NCI-H510A (cell line): Measurements from ENCODE around the gene DPYD.
A peak's percentile ranks its signal among the peaks of the same experiment; 100 is the strongest.

Source experiments
- DNase-seq: peaks from one replicate; lab custom pipeline; 2025; lab: John Stamatoyannopoulos, UW

DPYD gene

DNA sequence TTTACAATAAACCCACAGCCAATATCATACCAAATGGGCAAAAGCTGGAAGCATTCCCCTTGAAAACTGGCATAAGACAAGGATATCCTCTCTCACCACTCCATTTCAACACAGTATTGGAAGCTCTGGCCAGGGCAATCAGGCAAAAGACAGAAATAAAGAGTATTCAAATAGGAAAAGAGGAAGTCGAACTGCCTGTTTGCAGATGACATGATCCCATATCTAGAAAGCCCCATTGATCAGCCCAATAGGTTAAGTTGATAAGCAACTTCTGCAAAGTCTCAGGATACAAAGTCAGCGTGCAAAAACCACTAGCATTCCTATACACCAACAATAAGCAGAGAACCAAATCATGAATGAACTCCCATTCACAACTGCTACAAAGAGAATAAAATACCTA lies 235.5 kb downstream of the DPYD start:
- DNase-seq: no peak

DNA sequence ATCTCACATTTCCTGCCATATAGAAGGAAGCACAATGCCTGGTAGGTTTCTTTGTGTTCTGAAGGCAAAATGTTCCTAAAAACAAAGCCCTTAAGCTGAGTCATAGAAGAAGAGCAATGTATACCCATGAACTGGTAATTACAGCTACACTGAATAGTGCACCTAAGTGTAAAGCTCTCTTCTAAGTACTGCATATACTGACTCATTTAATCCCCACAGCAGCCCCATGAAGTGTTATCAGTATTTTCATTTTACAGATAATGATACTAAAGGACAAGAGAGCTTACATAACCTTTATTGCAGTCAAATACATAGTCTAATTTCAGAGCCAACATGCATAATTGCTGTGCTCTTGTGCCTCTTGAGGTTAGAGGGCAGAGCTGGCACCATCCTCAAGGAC lies 239.9 kb downstream of the DPYD start:
- peak; percentile 32 for DNase-seq

DNA sequence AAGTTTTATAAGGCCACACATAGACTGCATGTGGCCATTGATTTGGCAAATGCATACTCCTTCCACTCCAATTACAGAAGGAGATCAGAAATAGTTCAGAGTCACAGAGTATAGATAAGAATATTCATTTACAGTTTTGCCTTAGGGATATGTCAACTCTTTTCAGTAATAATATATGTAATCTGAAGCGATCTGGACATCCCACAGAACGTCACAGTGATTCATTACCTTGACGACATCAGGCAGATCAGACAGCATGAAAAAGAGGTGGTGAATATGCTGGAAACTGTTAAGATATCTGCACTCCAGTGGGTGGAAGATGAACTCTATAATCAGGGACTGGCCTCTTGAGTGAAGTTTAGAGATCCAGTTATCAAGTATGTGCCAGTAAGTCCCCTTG lies 240.4 kb downstream of the DPYD start:
- DNase-seq: no peak

DNA sequence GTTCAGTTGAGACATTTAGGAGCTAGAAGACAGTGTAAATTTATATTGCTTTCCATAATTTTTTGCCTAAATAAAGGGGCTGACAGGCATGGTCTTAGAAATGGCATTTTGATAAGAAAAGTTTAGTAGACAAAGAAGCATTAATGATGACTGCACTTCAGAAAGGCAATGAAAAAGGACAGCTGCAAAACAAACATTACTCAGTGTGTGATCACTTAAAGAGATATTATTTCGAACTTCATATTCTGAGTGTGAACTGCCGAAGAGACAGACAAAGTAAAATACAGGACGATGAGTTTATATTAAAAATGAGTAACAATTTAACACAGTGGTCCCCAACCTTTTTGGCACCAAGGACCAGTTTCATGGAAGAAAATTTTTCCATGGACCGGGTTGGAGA lies 243.1 kb downstream of the DPYD start:
- no peak for DNase-seq

DNA sequence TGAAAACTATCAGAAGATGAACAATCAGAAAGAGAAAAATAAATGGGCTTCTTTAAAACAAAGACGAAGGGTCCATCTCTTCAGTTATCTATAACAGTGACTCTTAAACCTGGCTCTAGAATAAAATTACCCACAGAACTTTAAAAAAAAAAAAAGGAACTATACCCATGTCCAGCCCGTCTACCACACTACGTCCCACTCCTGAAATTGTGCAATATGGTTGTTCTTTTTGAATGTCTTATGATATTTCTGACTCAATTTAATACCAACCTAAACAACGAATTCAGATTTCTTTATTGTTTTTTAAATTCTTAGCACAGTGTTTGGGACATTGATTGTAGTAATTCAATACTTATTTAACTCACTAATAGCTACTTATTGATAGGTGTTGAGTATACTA lies 246.3 kb downstream of the DPYD start:
- DNase-seq: no peak

DNA sequence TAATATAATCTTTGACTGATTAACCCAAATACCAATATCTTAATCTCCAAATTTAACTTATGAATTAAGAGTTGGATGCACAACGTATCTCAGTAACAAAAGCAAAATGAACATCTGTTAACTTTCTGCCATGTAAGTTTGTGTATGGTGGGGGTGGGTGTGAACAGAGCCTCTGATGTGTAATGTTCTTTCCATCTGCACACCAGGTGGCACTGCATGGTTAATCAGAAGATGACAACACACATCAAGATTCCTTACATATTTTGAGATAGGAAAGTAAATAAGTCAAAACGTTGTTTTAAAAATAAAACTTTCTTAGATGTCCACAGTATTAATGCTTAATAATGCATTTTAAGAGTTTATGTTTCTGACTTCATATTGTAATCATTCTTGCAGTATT lies 251.9 kb downstream of the DPYD start:
- DNase-seq: no peak

DNA sequence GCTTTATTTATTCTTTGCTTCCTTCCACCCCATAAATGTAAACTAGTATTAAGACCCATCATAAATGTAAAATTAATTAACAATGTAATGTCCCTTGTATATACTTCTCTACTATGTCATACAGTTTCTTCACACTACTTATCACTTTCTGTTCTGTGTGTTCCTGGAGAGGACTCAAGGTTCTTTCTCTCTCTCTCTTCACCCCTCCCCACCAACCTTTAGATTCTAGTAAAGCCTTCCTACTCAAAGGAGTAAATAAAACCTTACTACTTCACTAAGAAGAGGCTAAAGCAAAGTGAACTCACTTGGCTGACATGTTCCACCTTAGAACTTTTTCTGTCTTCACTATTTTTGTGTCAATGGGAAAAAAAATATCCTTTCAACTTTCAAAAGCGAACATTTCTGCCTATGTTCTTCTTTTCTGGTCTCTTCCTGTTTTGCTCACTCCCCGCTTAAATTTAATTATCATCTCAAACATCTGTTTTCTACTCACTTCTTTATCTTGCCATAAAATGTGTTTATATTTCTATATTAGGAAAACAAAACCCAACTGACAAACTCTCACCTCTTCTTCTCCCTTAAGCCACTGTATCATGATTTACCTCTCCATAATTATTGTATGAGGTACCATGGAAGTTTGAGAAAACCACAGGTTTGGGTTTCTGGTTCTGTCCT lies 260.3 kb downstream of the DPYD start:
- DNase-seq: no peak

DNA sequence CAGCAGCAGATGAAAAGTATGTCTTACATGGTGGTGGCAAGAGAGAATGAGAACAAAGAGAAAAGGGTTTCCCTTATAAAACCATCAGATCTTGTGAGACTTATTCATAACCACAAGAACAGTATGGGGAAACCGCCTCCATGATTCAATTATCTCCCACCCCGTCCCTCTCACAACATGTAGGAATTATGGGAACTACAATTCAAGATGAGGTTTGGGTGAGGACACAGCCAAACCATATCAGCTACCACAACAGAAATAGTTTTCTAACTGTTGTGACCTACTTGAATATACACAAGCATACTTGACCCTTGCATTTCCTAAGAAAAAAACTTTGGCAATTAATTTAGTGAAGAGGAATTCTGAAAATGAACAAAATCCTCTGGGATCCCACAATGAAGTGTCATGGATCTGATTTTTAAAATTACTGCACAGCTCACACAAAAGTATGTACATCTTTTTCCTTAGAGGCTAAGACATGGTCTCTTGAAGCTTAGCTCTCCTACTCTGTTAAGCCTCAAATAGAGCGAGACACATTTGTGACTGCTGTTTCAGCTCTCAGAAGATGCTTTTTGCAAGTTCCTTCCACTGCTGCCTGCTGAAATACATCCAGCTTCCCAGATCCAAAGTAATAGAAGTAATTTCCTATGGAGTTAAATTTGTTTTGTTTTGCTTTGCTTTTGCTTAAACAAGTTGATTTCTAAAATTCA lies 265.8 kb downstream of the DPYD start:
- DNase-seq: no peak

DNA sequence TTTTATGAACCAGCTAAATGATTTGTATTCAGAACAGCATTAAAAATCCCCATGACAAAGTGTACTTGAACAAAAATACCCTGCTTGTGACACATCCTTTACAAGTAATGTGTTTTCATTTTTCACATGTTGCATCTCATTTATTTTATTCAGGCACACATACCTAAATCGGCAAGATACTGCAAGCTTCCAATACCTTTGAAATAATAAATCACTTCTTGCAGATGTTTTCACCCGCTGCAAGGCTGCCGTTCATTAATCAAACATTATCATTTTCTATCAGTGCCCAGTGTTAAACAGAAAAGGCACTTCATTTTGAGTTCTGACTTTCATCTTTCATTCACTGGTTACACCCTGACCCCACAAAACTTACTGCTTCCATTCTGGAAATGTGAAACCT lies 269.6 kb downstream of the DPYD start:
- DNase-seq: no peak

DNA sequence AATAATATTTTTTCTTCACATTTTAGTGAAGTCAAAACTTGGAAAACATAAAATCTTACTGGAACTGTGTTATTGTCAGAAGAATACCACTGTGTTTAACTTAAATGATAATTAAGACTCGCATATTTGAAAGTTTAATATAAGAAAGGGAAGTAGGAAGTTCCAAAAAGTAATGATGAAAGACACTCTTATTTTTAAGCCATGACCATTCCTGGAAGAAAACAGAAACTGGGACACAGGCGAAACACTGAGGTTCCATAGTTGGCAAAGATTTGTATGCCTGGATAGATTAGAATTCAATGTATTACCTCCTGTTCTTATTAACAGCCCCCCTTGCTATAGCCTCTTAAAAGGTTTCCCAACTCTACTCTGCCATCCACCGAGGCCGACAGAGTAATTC lies 271.2 kb downstream of the DPYD start:
- DNase-seq: no peak

DNA sequence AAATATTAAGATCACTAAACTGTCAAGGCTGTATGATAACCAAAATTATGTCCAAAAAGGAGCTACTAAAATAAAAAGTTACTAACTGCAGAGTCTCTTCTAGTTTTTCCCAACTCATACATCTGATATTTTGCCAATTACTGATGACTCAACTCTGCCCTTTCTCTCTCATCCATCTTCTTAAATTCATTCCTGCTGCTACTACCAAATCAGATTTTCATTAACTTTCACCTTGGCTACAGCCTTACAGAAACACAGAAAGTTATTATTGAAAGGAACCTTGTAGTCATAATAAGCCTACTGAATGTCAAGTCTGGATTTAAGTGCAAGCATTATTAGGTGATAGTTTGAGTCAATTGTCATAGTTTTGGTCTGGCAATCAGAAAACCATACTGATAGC lies 273.1 kb downstream of the DPYD start:
- DNase-seq: no peak

DNA sequence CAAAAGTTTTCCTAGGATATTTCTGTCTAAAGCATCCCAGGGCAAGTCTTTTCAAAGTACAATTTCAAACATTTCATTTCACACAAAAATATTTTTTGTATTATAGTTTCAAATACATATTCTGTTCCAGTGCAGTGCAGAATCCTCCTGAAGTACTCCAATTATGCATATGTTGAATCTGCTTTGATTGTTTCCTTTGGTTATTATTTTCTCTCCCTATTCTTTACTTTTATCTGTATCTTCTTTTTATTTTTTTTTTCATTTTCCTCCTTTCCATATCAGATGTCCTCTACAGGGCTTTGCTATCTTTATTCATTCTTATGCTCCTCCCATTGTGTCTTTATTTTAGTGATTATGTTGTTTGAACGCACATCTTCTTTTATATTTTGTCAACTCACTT lies 274.8 kb downstream of the DPYD start:
- DNase-seq: no peak

DNA sequence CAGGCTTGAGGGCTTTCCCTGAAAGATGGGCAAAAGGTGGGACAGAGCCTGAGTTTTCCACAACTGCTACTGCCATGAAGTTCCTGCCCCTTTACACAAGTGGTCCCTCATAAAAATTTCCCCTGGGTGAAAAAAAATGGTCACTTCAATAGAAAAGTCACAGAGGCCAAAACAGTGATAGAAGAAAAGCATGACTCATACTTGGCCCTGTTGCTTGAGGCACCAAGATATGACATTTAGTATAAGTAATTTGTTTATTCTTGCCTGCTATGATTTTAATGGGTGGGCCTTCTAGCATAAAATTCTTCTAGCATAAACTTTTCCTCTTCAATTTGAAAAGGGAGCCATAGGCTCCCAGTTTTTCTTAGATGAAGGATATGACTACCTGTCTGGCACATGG lies 280.2 kb downstream of the DPYD start:
- DNase-seq: no peak

DNA sequence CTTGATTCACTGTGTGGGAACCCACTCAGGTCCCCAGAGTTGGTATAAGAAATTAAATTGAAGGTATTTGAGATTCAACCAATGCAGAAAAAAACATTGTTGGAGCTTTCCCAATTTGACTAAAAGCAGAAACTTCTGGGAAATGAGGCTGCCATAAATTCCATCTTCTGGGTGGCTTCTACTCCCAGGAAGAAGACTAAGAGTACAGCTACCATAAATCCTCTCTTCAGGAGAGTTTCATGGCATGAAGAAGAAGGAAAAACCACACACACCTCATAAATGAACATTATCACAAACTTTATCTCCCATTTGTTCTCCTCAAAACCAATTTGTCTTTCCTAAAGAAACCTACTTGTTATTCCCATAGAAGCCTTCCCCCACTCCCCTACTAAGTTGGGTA lies 283.9 kb downstream of the DPYD start:
- no peak for DNase-seq

DNA sequence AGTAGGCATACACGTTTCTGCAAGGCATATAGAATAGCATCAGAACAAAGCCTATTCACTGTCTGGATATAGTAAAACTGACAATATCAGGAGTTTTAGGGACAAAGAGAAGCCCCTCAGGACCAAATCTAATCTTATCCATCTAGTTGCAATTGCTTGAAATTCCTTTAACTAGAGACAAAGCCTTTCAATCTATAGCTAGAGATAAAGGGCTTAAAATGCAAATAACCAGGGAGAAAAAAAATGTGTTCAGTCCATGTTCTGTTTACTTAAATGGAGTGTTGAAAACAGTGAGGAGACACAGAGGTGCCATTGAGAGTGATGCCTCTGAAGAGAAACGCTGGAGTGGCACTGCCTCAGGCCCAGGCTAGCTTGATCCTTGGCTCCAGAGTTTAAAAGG lies 286.1 kb downstream of the DPYD start:
- no peak for DNase-seq

DNA sequence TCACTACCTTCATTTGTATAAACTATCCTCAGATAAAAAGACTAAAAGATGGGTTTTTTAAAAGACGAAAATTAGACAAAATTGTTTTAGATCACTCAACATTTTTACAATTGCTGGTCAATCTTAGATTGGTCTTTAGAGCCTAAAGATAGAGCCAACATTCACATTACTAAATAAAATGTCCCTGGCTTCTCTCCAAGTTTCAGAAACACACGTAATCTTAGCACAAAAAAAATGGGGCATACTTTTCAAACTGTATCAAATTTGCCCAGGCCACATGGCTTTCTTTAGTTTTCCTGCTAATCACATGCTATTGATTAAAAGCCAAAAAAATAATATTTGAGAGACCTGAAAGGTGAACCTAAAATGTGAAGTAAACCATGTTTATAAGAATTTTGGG lies 288.1 kb downstream of the DPYD start:
- DNase-seq: no peak

DNA sequence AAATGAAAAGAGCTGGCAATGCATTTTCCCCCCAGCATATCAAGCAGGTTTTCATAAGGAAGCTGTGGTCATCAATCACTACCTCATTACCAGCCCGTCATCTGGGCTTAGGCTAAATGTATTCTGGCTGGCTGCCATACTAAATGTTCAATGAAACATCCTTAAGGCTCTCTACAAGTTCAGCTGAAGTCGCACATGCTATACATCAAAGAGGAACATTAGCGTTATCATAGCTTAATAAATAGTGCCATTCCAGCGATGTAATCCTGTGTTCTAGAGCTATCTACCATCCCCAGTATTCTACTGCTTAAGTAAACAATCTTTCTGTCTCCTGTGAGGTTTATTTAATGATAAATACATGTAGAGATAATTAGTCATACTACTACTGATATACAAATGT lies 288.8 kb downstream of the DPYD start:
- peak; percentile 63 for DNase-seq

DNA sequence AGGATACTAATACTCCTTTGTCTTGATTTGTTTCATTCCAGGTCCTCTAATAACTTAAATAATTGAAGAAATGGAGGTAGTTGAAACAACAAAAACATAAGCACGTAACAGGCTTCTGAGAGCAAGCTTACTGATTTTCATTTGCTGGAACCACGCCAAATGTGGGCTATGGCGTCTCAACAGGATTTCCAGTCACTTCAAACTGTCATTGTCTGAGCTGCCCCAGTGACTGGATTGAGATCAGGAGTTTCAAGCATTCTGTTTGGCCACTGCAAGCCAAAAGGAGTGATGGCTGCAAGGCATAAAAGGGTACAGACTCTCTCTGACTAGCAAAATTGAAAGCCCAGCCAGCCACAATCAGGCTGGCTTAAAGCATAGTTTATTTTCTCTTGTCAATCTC lies 289.9 kb downstream of the DPYD start:
- DNase-seq: peak; percentile 43

DNA sequence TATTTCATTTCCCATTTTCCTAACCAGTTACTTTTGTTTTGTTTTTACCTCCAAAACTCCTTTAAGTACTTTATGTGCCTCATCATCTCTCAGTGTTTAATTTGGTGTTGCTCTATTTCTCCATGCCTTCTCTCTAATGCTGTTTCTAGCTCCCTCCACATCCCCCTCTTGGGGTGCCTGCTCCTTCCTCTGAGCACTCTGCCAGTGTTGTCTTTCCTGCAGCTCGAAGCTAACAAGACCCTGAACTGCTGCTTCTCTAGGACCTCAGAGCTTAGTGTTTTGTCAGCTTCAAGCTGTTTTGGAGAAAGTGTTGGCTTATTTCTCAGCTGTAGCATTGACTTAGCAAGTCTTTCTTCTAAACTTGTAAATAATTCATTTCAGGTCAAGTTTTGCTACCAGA lies 290.6 kb downstream of the DPYD start:
- DNase-seq: no peak

DNA sequence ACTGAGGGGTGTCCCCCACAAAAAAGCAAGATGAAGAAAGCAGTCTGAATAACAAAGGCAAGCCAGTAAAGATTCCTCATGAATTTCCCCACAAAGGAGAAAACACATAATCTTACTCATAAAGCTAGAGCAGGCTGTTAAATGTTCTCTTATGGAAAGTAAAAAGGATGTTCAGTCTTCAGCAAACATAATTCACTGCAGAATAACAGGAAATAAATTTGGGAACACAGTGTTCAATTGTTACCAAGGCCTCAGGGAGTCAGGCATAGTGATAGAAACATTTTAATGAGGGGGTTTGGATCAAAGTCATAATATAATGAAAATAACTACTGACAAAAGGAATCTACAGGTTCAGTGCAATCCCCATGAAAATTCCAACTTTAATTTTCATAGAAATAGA lies 297.6 kb downstream of the DPYD start:
- no peak for DNase-seq

DNA sequence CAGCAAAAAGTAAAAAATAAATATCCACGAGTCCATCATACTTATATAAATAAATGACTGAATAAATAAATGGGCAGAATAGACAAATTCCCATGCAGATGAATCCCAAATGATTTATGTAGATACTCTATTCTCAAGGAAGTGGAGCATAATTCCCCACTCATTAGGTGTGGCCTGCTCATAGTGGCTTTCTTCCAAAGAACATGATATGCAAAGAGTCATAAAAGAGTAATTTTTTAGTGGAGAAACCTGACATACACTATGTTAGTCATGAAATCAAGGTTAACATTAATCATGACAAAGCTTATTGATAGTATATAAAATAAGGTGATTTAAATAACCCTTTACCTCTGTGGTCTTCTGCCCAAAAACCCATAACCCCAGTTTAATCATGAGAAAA lies 298.9 kb downstream of the DPYD start:
- no peak for DNase-seq

DNA sequence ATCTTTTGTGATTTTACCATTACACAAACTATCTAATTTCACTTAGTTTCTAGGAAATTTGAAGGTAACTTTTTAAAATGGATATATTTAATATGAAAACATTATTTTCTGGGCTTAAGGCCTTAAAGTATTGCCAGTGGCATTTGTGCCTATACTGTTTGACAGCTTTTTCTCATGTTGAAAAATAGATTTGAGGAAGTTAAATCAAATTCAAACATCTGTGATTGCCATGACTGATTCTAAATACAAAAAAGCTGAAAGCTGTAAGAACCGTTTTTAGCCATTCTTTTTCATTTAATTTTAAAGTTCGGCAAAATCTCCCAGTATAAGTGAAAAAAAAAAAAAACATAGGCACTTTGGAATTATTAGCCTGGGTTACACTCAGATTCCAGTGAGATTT lies 301.1 kb downstream of the DPYD start:
- no peak for DNase-seq

DNA sequence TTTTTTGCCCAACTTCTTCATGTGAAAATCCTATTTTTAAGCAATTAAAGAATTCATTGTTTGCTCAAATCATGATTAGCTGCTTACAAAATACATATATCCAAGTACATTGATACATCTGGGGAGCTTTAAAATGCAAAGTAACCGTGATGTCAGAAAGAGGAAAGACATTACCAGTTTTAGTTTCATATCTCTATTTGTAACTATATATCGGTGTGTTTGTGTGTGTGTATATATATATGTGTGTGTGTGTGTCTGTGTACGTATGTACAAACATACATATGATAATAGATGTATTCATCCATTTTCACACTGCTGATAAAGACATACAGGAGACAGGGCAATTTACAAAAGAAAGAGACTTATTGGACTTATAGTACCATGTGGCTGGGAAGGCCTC lies 310.1 kb downstream of the DPYD start:
- DNase-seq: no peak

DNA sequence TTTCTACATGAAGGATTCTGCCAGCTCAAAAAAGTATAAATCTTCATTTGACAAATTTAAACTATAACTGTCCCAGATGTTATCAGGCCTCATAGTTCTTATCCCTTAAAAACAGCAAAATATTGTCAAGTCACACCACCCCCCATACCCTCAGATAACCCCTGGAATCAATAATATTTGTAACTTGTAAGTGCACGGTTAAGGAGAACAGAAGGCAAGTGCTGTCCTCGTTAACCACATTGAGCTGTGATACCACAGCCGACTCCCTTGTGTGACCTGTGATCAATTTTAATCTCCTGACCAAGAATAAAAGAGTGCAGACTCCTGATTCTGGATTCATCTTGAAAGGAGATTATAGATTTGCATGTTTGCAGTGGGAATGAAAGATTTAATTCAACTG lies 310.7 kb downstream of the DPYD start:
- DNase-seq: no peak
